ENCODE measurements around the gene SUSD6.
"Not testable (repeated sequence)": the region's sequence is repeated elsewhere in the genome, so short reads cannot be mapped to it uniquely, and the experiment has no call there.

Gene SUSD6

DNA sequence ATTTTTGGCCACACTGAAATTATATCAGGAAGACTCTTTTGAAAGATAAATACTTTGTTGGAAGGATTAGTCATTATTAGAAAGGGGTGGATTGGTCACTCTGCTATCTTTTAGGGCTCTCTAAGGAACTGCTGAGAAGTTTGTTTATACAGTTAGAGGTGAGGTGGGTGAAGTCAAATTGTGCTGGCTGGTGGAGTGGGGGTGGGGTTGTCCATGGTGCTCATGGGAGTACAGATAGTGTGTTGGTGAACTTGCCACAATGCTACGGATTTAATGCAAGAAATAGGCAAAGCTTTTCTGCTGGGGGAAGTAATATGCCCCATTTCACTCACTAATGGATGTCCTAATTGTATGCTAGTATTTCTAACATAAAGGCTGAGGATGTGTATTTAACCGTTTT lies 35.8 kb downstream of the SUSD6 start:
- no peak for DNase-seq (ENCODE audit: low read depth in 2 of 3, low spot score in 1 of 3)

DNA sequence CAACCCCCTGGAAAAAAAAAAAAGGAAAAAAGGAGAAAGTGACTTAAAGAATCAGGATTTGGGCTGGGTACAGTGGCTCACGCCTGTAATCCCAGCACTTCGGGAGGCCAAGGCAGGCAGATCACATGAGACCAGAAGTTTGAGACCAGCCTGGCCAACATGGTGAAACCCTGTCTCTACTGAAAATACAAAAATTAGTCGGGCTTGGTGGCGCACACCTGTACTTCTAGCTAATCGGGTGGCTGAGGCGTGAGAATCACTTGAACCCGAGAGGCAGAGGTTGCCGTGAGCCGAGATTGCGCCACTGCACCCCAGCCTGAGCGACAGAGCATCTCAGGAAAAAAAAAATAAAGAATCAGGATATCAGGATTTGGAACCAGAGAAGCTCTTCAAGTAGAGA lies 36.2 kb downstream of the SUSD6 start:
- not testable (repeated sequence) for DNase-seq (ENCODE audit: low read depth in 2 of 3, low spot score in 1 of 3)

DNA sequence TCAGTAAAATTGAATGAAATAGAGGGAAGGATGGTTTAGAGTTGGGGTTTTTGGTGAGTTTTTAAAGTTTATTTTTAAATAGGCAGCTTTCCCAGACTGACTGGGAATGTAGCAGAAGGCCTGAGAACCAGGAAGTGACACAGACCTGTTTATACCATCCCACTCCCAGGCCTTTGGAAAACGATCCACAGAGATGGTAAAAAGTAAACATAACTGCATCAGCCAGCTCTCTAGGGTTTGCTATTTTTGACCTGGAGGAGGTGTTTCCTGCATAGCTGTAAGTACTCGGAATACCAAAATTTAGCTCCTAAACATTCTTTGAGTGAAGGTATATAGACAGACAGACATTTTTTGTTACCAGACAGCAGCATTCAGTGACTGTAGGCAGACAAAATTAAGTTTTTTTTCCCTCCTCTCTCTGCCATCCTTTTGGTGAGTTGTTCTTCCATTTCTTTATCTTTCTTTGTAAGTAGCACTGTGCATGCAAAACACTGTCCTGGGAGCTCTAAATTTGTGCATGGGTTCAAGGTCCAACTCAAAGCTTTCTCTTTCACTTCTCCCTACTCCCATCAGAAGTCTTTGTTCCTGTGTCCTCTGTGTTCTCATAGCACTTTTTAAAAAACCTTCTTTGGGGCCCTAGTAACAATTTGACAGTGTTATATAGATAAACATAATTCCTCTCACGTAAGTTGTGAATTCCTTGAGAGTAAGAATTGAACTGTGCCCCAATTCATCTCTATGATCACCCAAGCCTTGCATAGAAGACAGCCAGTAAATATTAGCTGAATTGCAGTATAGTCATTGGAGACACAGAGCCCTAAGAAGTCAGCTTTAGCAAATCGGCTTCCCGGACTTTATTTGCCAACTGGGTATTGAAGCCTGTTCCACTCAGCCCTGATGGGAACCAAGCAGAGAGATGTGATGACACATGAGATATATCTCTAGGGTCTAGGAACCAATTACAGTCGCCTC lies 37.4 kb downstream of the SUSD6 start:
- DNase-seq (ENCODE audit: low read depth in 2 of 3, low spot score in 1 of 3), result no peak

DNA sequence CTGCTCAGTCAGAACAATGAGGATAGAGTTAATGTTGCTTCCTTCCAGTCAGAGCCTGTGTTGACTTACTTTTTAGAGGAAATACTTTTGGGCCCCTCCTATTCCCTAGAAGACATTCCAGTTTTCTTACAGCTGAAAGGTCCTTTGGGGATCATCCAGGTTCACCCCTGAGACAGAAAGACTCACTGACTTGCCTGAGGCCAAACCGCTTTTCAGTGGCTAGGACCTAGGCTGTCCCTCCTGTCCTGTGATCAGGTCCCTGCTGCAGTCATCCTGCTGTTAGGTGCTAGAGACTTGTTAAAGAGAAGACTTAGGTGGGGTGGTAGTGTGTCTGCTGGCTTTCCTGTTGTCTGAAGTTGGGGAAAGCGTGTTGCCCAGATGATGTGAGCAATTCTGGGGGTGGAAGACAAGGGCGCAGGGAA lies 39.6 kb downstream of the SUSD6 start:
- no peak for DNase-seq (ENCODE audit: low read depth in 2 of 3, low spot score in 1 of 3)

DNA sequence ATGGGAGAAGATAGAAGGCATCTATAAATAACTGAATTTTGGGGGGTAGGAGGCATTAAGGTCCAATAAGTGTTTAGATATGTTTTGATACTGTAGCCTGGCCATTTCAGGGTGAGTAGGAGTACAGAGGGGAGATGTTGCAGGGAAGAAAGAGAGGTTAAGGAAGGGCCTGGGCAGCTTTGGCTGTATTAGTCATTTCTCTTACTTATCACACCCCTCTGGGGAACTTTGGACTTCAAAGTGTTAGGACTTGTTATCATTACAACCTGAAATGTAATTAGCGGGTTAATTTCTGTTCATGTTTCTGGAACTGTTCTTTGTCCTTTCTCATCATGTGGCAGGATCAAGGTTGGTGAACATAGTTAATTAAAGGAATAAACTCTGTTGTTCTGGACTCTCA lies 40.3 kb downstream of the SUSD6 start:
- no peak for DNase-seq (ENCODE audit: low read depth in 2 of 3, low spot score in 1 of 3)

DNA sequence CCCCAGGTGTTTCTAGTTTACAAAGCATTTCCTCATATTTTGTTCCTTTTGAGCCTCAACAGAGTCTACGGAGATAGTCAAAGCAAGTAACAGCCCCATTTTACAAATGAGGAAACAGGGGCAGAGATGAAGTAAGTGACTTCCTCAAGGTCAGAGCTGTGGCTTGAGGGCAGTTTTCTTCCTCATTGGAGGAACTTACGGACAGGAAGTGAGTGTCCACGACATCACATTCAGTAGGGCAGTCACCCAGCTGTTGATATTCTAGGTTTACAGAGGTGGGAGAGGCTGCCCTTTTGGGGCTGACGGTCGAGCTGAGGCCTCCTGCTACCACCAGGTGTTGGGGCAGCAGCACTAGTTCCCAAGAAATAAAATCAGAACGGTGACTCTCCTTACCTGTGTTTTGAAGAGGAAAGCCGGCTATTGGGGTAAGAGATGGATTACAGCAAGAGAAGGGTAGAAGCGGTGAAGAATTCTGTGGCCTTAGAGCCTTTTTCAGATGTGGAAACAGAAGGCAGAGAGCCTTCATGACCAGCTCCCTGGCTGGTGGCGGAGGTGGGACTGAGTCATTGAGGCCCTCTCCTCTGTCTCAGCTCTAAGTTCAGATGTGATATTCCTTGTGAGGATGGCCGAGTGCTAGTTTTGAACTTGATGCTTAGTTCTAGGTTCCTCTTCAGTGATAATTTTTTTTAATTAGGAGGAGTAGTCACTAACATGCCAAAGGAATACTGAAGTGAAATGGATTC lies 41.7 kb downstream of the SUSD6 start:
- DNase-seq (ENCODE audit: low read depth in 2 of 3, low spot score in 1 of 3), result no peak

DNA sequence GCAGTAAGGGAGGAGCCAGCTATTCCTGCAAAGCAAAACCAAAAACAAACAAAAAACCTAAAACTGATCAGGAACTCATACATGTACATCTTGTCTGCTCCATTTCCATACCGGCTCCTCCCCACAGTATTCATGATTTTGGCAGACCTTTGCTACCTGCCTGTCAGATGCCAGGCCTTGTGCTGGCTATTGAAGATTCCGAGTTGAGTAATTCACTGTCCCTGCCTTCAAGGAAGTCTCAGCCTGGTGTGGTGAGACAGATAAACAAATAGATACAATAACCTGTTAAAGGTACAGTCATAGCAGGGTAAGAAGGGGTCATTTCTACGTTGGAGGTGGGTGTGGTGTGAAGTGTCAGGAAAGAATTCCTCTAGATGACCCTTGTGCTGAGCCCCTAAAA lies 42.7 kb downstream of the SUSD6 start:
- DNase-seq (ENCODE audit: low read depth in 2 of 3, low spot score in 1 of 3), result no peak

DNA sequence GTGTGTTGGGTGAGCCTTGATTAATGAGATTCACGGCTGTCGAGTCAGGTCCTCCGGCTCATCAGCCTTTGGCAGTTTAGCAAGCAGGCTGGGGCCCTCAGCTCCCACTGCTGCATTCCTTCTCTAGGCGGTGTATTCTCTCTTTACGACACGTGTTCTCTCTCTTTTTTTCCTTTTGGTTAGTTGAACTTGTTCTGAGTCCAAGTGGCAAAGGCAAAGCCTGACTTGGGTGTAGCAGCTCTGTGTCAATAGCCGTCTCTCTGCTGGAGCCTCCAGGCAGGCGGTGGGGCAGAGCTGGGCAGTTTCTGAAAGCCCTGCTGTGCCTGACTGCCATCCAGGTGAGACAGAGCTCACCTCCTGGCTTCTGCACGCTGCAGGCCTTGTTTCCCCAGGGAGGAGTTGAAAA lies 46.6 kb downstream of the SUSD6 start:
- no peak for DNase-seq (ENCODE audit: low read depth in 2 of 3, low spot score in 1 of 3)

DNA sequence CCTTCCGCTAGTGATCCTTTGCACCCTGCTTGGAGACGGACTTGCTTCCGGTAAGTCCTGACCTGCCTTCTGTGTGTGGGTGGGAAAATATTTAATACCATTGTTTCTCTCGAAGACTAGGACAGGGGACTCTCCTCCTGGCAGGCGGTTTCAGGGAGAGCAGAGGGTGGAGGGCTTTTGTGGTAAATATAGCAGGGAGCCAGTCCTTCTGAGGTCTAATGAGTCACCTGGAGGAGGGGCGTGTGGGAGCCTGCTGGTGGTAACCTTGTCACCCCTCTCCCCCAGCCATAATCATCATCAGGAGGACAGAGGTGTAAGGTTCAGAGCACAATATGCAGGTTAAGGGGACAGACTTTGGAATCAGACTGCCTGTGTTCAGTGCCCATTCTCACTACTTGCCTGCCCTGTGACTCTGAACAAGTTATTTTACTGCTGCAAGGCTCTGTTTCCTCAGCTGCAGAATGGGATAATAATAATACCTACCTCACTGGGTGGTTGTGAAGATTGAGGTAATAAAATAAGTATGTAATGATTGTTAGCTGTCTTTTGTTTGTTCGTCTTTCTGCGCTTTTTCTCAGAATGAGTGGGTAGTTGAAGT lies 47.4 kb downstream of the SUSD6 start:
- DNase-seq (ENCODE audit: low read depth in 2 of 3, low spot score in 1 of 3), result no peak

DNA sequence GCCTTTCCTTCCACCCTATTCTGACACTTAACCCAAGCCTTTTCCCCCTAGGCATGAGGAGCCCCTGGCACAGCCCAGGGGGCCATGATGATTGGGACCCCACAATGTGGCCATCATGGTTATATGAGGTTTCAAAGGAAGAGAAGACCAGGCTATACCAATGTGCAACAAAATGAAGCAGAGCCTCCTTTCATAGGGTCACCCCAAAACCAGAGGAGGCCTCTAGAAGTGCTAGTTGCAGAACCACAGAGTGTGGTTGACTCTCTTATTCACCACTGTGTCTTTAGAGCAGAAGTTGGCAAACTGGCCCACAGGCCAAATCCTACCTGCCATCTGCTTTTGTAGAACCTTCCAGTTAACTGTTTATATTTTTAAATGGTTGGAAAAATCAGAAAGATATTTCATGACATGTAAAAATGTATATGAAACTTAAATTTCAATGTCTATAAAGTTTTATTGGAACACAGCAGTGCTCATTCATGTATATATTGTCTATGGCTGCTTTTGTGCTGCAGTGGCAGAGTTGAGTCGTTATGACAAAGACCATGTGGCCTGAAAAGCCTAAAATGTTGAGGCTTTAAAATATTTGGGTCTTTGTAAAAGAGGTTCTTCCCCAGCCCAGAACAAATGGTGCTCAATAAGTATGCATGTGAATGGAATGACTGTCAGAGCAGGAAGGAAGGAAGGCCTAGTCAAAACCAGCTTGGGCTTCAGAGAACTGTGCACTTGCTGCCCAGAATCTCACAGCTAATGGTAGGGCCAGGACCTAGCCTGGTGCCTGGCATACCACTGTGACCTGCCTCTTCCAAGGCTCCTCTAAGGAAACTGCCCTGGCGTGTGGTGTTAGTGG lies 49.2 kb downstream of the SUSD6 start:
- no peak for DNase-seq (ENCODE audit: low read depth in 2 of 3, low spot score in 1 of 3)

DNA sequence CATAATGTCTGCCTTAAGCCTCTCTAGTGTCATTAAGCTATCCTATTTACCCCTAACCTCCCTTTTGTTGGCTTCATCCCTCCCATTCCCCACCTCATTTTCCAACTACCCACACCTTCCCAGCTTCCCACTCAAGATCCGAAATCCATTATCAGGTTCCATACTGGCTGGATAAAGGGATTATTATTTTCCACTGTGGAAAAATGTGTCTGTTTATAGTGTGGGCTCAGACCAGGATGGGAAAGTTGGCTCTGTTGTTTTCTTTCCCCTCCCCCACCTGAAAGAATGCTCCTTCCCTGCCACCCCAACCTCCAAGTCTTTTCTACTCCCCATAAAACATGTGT lies 49.8 kb downstream of the SUSD6 start:
- DNase-seq (ENCODE audit: low read depth in 2 of 3, low spot score in 1 of 3), result no peak

DNA sequence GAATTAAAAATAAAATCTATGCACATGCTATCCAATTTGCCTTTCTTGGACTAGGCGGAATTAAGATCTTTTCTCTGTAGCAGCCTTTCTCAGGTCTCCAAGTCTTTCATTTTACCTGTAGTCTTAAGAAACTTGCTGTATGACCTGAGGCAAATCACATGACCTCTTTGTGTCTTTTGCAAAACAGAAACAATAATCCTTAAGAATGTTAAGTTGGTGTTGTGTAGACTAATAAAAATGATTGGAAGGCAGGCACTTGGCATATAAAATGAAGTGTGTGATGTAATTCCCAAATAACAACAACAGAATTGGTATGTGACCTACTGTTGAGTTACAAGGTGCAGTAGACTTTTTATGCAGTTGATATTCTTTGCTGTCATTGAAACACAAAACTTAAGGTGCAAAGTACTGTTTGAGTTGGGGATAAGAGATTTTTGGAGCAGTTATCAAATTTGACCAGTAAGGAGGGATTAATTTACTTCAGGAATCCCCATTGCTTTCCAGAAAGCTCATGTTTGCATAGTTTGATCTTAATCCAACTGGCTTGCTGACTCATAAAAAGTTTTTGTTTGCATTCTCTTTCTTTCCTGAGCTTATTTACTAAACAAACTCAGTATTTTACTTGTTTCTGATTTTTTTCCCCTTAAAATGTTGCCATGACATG lies 51.4 kb downstream of the SUSD6 start:
- DNase-seq (ENCODE audit: low read depth in 2 of 3, low spot score in 1 of 3), result no peak

DNA sequence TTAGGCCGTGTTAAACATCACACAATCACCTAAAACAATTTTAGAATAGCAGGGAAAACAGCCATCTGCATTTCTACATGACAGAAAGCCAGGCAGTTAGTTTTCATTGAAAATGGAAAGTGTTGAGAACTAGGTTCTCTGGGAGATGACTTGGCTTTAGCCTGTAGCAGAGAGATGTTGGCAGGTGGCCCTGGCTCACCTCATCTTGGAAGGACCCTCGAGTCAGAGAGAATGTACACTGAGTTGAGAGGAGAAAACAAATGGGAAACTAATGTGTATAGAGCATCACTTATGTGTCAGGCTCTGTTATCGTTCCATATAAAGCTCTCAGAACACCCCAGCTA lies 51.9 kb downstream of the SUSD6 start:
- DNase-seq (ENCODE audit: low read depth in 2 of 3, low spot score in 1 of 3), result no peak

DNA sequence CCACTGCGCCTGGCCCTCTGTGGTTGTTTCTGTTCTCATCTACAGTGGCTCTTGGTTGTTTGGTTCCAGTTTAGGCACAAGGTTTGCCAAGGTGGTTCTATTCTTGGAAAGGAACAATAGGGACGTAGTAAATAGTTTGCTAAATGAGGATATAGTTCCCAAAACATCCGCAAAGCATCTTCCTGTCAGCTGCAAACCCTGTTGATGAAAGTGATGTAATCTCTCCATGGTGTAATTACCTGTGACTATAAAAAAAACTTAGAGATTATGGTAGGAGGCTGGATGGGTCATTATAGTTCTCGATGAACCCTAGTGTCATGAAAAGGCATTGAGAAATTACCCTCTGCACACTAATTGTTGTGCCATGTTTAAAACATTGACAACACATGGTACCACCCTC lies 52.9 kb downstream of the SUSD6 start:
- no peak for DNase-seq (ENCODE audit: low read depth in 2 of 3, low spot score in 1 of 3)

DNA sequence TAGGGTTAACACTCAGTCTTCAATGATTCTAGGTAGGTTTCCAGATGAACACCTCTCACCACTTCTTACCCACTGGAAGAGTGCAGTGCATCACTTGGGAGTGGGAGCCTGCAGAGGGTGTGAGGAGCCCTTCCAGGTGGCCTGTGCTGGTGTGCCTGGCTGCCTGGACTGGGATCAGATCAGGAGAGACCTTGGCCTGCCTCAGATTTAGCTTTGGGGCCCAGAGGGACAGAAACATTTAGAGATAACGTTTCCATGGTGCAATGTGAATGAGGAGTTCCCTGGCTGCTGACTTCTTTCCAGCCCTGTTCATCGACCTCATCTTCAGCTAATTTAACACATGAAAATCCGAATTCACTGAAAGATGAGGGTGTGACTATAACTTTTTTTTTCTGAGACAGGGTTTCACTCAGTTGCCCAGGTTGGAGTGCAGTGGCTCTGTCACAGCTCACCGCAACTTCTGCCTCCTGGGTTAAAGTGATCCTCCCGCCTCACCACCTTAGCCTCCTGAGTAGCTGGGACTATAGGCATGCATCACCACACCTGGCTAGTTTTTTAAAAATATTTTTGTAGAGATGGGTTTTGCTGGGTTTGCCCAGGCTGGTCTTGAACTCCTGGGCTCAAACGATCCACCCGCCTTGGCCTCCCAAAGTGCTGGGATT lies 53.6 kb downstream of the SUSD6 start:
- DNase-seq (ENCODE audit: low read depth in 2 of 3, low spot score in 1 of 3), result no peak

DNA sequence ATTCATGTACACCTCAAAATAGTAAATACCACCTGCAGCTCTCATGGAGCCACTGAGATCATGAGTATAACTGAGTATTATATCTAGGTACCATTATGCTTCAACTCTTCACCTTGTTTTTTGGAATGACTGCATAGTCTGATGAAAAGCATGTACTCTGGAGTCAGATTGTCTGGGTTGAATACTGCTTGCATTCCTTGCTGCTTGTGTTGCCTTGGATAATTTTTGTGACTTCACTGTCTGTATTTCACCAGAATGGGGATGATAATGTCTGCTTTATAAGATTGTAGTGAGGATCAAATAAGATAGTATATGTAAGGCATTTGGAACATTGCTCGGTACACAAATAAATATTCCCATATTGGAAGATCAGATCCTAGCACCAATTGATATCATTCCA lies 54.2 kb downstream of the SUSD6 start:
- DNase-seq (ENCODE audit: low read depth in 2 of 3, low spot score in 1 of 3), result no peak

DNA sequence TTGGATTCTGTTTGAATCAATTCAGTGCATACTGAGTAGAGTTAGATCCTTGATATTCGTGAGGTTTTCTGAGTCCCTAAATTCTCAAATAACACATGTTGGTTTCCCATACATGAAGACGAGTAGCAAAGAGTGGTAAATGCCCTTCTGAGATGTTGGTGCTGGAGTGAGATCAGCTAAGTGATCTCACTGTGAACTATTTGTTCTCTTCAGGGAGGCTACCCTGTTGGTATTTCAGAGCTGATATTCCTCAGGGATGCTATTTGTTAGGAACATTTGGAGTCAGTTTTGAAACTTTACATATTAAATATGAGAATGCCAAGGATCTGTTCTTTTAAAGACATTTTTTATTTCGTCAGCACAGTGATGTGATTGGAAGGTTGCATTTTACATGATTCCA lies 54.7 kb downstream of the SUSD6 start:
- no peak for DNase-seq (ENCODE audit: low read depth in 2 of 3, low spot score in 1 of 3)

DNA sequence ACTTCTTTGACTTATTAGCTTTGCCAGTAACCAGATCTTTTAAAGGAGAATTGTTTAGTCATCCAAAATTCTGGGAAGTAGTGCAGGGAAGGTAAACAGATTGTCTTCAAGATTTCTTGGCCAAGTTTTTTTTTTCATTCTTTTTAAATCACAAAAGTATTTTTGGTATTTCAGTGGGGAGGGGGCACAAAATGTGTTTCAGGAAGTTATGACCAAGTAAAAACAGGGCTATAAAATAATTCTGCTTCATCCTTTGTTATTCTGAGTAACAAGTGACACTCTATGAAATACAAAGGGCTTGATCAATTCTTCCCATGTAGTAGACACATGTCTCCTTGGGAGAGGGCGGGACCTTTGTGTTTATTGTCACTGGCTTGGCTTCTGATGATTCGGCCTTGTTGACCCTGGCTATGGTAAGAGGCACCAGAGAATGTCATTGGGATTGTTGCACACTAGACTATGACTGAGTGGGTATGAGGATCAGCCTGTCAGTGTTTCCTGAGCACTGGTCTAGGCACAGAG lies 55.4 kb downstream of the SUSD6 start:
- DNase-seq (ENCODE audit: low read depth in 2 of 3, low spot score in 1 of 3), result no peak

DNA sequence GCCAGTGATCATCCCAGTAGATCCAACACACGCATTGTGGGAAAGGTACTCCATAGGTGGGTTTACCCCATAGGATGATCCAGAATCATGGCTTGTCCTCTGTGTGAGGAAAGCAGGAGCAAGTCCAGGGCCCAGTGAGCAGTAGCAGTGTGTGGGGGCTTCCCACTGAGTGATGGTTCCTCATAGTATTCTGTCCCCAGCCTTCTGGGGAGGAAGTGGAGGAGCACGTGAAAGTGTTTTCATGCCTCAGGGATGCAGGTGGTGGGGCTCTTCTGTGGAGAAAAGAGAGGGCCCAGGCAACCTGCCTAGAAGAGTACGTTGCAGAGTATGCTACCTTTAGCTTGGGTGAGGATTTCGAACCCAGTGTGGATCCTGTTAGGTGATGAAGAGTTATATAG lies 56.5 kb downstream of the SUSD6 start:
- no peak for DNase-seq (ENCODE audit: low read depth in 2 of 3, low spot score in 1 of 3)

DNA sequence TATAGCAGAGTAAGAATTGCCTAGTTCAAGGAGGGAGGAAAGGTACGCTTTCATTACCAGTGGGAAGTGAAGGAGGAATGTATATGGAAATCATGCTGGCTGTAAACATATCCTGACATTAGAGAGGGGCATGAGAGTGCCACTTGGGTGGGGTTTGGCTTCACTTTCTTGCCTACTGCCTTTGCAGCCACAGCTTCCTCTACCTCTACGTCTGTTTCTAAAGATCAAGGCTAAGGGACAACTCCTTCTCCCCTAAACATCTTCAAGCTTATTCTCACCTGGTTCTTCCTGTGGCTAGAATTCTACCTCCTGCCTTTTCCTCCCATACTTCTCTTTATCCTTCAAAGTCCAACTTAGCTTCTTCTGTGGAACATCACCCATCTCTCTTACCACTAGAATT lies 58.0 kb downstream of the SUSD6 start:
- DNase-seq (ENCODE audit: low read depth in 2 of 3, low spot score in 1 of 3), result no peak
